Mesenchymal stem cell (in vitro differentiated cells and primary cell): Measurements from ENCODE around the gene EFS.
A peak's percentile ranks its signal among the peaks of the same experiment; 100 is the strongest.

ENCODE experiments used
- DNase-seq: peaks from one replicate; pipeline ENCODE4 v3.0.0-alpha.2; 2013
- H2AFZ ChIP-seq: one replicate; pipeline ENCODE4 v1.6.1; 2013; ENCODE audit warnings: low read depth, mild to moderate bottlenecking, control low read depth, inconsistent platforms, low read length, moderate library complexity
- H2AK5ac ChIP-seq: 2 replicates; pipeline ENCODE4 v1.6.1; 2013; ENCODE audit warnings: low read length, moderate library complexity, mild to moderate bottlenecking, inconsistent platforms; ENCODE audit not compliant: severe bottlenecking
- H2BK120ac ChIP-seq: one replicate; pipeline ENCODE4 v1.6.1; 2013; ENCODE audit warnings: low read depth, mild to moderate bottlenecking, inconsistent platforms, low read length, moderate library complexity
- H2BK12ac ChIP-seq, 2 experiments: one replicate each; pipeline ENCODE4 v1.6.1; 2013; ENCODE audit warnings: inconsistent platforms in 2 of 2, low read length in 2 of 2, mild to moderate bottlenecking in 2 of 2, moderate library complexity in 2 of 2, control low read depth in 1 of 2
- H2BK15ac ChIP-seq: one replicate; pipeline ENCODE4 v1.6.1; 2013; ENCODE audit warnings: mild to moderate bottlenecking, low read depth, inconsistent platforms; ENCODE audit not compliant: poor library complexity, severe bottlenecking
- H2BK5ac ChIP-seq: 2 replicates; pipeline ENCODE4 v1.6.1; 2013; ENCODE audit warnings: low read depth, mild to moderate bottlenecking, low read length, control low read depth, inconsistent platforms; ENCODE audit not compliant: poor library complexity, severe bottlenecking
- H3K14ac ChIP-seq, 2 experiments: one replicate each; pipeline ENCODE4 v1.6.1; 2013; ENCODE audit warnings: inconsistent platforms in 2 of 2, low read length in 2 of 2, control low read depth in 1 of 2, mild to moderate bottlenecking in 1 of 2, moderate library complexity in 1 of 2
- H3K18ac ChIP-seq, 2 experiments: one replicate each; pipeline ENCODE4 v1.6.1; 2013; ENCODE audit warnings: inconsistent platforms in 2 of 2, low read length in 2 of 2, control low read depth in 1 of 2, low read depth in 1 of 2, mild to moderate bottlenecking in 1 of 2
- H3K23ac ChIP-seq, 2 experiments: one replicate each; pipeline ENCODE4 v1.6.1; 2013; ENCODE audit warnings: inconsistent platforms in 2 of 2, low read length in 2 of 2, mild to moderate bottlenecking in 2 of 2, moderate library complexity in 2 of 2, control low read depth in 1 of 2
- H3K27ac ChIP-seq: 2 replicates; pipeline ENCODE4 v1.5.1; 2013; ENCODE audit warnings: mild to moderate bottlenecking, moderate library complexity, low read length, control low read depth, inconsistent platforms; ENCODE audit not compliant: poor library complexity, severe bottlenecking
- H3K27me3 ChIP-seq, 2 experiments: 2 replicates each; pipeline versions ENCODE4 v1.6.1 to v1.7.0; 2013; ENCODE audit warnings: low read length in 2 of 2, mild to moderate bottlenecking in 2 of 2, moderate library complexity in 2 of 2, control low read depth in 1 of 2, inconsistent platforms in 1 of 2; ENCODE audit not compliant: control insufficient read depth in 1 of 2, insufficient read depth in 1 of 2
- H3K36me3 ChIP-seq, 2 experiments: 2 replicates each; pipeline versions ENCODE4 v1.6.1 to v1.7.0; 2013; ENCODE audit warnings: low read length in 2 of 2, control low read depth in 1 of 2, inconsistent platforms in 1 of 2, low read depth in 1 of 2, mild to moderate bottlenecking in 1 of 2; ENCODE audit not compliant: insufficient read depth in 2 of 2, control insufficient read depth in 1 of 2
- H3K4ac ChIP-seq, 2 experiments: one replicate each; pipeline ENCODE4 v1.6.1; 2013; ENCODE audit warnings: inconsistent platforms in 2 of 2, low read length in 2 of 2, mild to moderate bottlenecking in 2 of 2, moderate library complexity in 2 of 2, control low read depth in 1 of 2, low read depth in 1 of 2
- H3K4me1 ChIP-seq: 2 replicates; pipeline ENCODE4 v1.6.1; 2013; ENCODE audit warnings: low read depth, low read length, control low read depth; ENCODE audit not compliant: control insufficient read depth, insufficient read depth
- H3K4me2 ChIP-seq: 2 replicates; pipeline ENCODE4 v1.6.1; 2013; ENCODE audit warnings: low read length, mild to moderate bottlenecking, inconsistent platforms; ENCODE audit not compliant: poor library complexity, severe bottlenecking
- H3K4me3 ChIP-seq, 2 experiments: 2 replicates each; pipeline versions ENCODE4 v1.5.1 to v1.7.0; 2013; ENCODE audit warnings: low read length in 2 of 2, mild to moderate bottlenecking in 2 of 2, control low read depth in 1 of 2, low read depth in 1 of 2; ENCODE audit not compliant: insufficient read depth in 1 of 2
- H3K79me1 ChIP-seq: replicated peaks from 2 replicates; pipeline ENCODE4 v1.6.1; 2013; ENCODE audit warnings: mild to moderate bottlenecking, control low read depth, low read length, inconsistent platforms; ENCODE audit not compliant: poor library complexity, severe bottlenecking
- H3K9ac ChIP-seq: 2 replicates; pipeline ENCODE4 v1.7.0; 2013; ENCODE audit warnings: mild to moderate bottlenecking, low read length, moderate library complexity
- H3K9me3 ChIP-seq: 2 replicates; pipeline ENCODE4 v1.7.0; 2013; ENCODE audit warnings: mild to moderate bottlenecking, low read length; ENCODE audit not compliant: control insufficient read depth
- H4K8ac ChIP-seq: one replicate; pipeline ENCODE4 v1.6.1; 2013; ENCODE audit warnings: inconsistent platforms, mild to moderate bottlenecking, low read length, moderate library complexity
- H4K91ac ChIP-seq: one replicate; pipeline ENCODE4 v1.6.1; 2013; ENCODE audit warnings: mild to moderate bottlenecking, low read length, inconsistent platforms
- WGBS: methylation state at CpG from one replicate; pipeline ENCODE4 v1.1.7; 2013; ENCODE audit warnings: mixed read lengths; 5-methylcytosine and 5-hydroxymethylcytosine counted together

The EFS gene

DNA sequence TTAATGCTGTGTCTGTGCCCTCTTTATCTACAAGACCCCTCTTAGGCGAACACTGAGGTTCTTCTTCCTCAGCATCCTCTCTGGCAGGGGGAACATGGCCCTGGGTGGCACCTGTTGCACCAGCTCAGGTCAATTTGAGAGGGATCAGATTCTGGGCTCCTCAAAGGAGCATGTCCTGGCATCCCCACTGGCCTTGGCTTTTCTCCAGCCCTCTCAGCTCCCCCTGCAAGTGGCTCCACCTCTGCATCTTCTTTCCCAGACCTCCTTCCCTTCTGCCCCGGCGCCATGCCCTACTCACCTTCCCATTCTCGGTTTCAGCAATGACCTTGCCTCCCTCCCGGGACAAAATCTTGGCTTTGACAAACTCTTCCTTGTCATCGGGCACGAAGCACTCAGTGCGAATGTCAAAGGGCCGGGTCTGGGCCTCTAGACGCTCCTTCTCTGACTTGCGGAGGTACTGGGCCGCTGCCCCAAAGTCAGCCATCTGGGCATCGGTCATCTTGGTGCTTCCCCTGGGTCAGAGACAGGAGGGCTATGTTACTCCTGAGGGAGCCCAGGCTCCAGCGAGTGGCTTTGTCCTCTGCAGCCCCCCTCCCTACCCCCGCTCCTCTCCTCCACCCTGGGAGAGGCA is 41.9 kb upstream of the EFS start:
- Histone ChIP-seq H2BK120ac (no peak overlapping the region), H3K27me3 (peaks cover 61 to 86% of the 10 kb centered on the region in 2 experiments), H3K4ac (no peak overlapping the region), H2BK12ac (no peak overlapping the region), H3K36me3 (no peaks in the 10 kb centered on the region), H2AFZ (no peak overlapping the region), H3K79me1 (no peaks in the 10 kb centered on the region), H3K9me3 (no peaks in the 10 kb centered on the region), H2AK5ac (no peak overlapping the region), H3K9ac (no peak overlapping the region), H2BK15ac (no peak overlapping the region), H3K18ac (no peak overlapping the region), H3K4me2 (no peak overlapping the region), H3K4me1 (no peaks in the 10 kb centered on the region), H4K8ac (no peak overlapping the region), H3K14ac (no peak overlapping the region), H2BK5ac (no peak overlapping the region), H3K23ac (no peak overlapping the region), H3K27ac (no peak overlapping the region), H3K4me3 (no peak overlapping the region), H4K91ac (peak overlapping the region; percentile 7)
- DNase-seq: no peak
- 82% methylated on average over 14 of the region's 15 CpGs for WGBS

DNA sequence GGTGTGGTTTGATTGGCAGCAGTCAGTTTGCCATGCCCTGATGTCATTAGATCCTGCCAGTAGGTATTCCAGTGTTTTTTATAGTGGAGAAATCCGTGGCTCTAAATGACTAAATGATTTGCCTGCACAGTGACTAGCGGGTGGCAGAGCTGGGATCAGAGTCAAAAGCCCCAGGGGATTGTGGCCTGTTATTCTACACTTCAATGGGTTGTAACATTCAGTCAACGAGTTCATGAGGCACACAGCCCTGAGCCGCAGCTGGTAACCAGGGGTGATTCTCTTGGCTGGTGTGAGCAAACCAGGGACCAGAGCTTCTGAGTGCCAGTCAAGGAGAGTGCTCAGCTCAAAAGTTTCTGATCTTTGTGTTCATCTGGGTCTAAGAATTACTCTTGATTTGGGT is 41.3 kb upstream of the EFS start:
- no peaks in the 10 kb centered on the region for H3K79me1 ChIP-seq
- H3K14ac ChIP-seq: no peak overlapping the region
- no peak overlapping the region for H3K9ac ChIP-seq
- peaks cover 57 to 88% of the 10 kb centered on the region in 2 experiments for H3K27me3 ChIP-seq
- H2AK5ac ChIP-seq: no peak overlapping the region
- H2BK12ac ChIP-seq: no peak overlapping the region
- H2BK15ac ChIP-seq: no peak overlapping the region
- H4K91ac ChIP-seq: no peak overlapping the region
- no peak overlapping the region for H3K18ac ChIP-seq
- H3K4ac ChIP-seq: no peak overlapping the region
- H3K9me3 ChIP-seq: no peaks in the 10 kb centered on the region
- H3K4me3 ChIP-seq: no peak overlapping the region
- WGBS: 63% methylated on average over 4 of the region's 4 CpGs
- H2AFZ ChIP-seq: no peak overlapping the region
- H3K4me1 ChIP-seq: no peaks in the 10 kb centered on the region
- no peak overlapping the region for H2BK5ac ChIP-seq
- no peak overlapping the region for H3K27ac ChIP-seq
- no peak overlapping the region for H3K23ac ChIP-seq
- DNase-seq: no peak
- no peak overlapping the region for H2BK120ac ChIP-seq
- H3K36me3 ChIP-seq: no peaks in the 10 kb centered on the region
- H3K4me2 ChIP-seq: no peak overlapping the region
- H4K8ac ChIP-seq: no peak overlapping the region

DNA sequence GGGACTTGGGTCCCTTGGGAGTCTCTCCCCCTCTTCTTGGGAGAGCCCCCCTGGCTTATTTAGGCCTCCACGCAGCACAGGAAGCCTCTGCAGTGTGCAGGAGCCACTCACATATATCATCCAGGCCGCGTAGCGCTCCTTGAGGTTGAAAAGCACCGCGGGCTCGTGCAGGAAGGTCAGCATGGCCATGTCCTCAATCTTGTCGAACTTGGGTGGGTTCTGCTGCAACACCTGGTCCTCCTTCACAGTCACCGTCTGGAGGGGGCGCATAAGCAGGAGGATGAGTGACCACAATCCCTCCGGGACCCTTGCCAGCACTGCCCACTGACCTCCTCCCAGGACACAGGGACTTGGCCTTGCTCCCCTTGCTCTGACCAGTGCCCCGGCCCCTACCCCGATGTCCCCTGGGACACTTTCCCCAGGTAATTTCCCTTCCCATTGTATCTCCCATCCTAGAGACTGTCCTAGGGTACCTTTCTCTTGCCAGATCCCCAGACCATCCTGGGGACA is 40.6 kb upstream of the EFS start:
- H3K36me3 ChIP-seq: no peaks in the 10 kb centered on the region
- no peak overlapping the region for H3K4me2 ChIP-seq
- no peak overlapping the region for H3K23ac ChIP-seq
- peaks cover 55 to 81% of the 10 kb centered on the region in 2 experiments for H3K27me3 ChIP-seq
- H3K9me3 ChIP-seq: no peaks in the 10 kb centered on the region
- 88% methylated on average over 13 of the region's 13 CpGs for WGBS
- no peak overlapping the region for H4K8ac ChIP-seq
- DNase-seq: no peak
- H2AK5ac ChIP-seq: no peak overlapping the region
- no peak overlapping the region for H3K18ac ChIP-seq
- no peaks in the 10 kb centered on the region for H3K4me1 ChIP-seq
- H3K27ac ChIP-seq: no peak overlapping the region
- H2BK15ac ChIP-seq: no peak overlapping the region
- H2BK120ac ChIP-seq: no peak overlapping the region
- H3K14ac ChIP-seq: no peak overlapping the region
- no peak overlapping the region for H2BK5ac ChIP-seq
- peak overlapping the region in 1 of 2 experiments; percentile 2 for H3K4me3 ChIP-seq
- no peak overlapping the region for H2BK12ac ChIP-seq
- no peak overlapping the region for H2AFZ ChIP-seq
- no peak overlapping the region for H3K9ac ChIP-seq
- no peak overlapping the region for H3K4ac ChIP-seq
- no peak overlapping the region for H4K91ac ChIP-seq
- H3K79me1 ChIP-seq: no peaks in the 10 kb centered on the region

DNA sequence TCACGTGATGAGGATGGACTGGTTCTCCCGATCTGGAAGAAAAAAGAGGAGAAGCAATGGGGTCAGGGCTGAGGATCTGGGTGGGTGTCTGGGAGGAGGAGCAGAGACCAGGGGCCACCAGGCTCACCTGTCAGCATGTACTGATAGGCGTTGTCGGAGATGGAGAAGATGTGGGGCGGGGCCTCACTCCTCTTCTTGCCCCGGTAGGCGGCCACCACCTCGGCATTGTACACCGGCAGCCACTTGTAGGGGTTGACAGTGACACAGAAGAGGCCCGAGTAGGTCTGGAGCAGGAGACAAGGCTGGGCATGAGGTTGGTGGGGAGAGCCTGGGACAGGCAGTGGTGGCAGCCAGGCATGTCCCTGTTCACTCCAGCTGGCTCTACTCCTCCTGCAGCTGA is 40.1 kb upstream of the EFS start:
- H3K4me3 ChIP-seq: no peak overlapping the region
- H3K14ac ChIP-seq: no peak overlapping the region
- H2BK15ac ChIP-seq: no peak overlapping the region
- H3K9ac ChIP-seq: no peak overlapping the region
- H2BK12ac ChIP-seq: no peak overlapping the region
- peaks cover 50 to 78% of the 10 kb centered on the region in 2 experiments for H3K27me3 ChIP-seq
- no peaks in the 10 kb centered on the region for H3K36me3 ChIP-seq
- no peak overlapping the region for H2BK120ac ChIP-seq
- H3K4me2 ChIP-seq: no peak overlapping the region
- no peak for DNase-seq
- H4K91ac ChIP-seq: no peak overlapping the region
- no peak overlapping the region for H3K18ac ChIP-seq
- no peak overlapping the region for H4K8ac ChIP-seq
- H3K4me1 ChIP-seq: no peaks in the 10 kb centered on the region
- no peak overlapping the region for H3K4ac ChIP-seq
- H3K79me1 ChIP-seq: no peaks in the 10 kb centered on the region
- no peaks in the 10 kb centered on the region for H3K9me3 ChIP-seq
- H2BK5ac ChIP-seq: no peak overlapping the region
- WGBS: 86% methylated on average over 10 of the region's 10 CpGs
- H2AFZ ChIP-seq: no peak overlapping the region
- no peak overlapping the region for H2AK5ac ChIP-seq
- no peak overlapping the region for H3K23ac ChIP-seq
- H3K27ac ChIP-seq: no peak overlapping the region
